ENCODE data around the gene RRAS2.

RRAS2 gene

DNA sequence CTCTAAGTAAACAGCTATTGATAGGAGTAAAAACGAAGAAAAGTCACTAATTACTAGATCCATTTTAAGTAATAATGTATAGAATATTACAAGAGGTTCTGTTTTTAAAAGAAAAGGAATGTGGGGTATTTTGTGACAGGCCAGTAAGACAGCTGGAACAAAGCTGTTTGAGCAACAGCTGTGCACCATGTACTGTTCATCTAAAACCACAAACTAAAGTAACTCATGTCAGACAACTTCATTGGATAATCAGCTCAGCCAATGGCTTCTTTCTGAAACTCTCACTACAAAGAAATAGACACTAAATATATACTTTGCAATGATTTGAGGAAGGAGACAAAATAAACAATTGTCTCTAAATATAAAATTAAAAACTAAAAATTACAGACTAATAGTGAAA is 16.1 kb downstream of the RRAS2 start:
- Histone ChIP-seq H3K27ac (ENCODE audit: poor library complexity, severe bottlenecking) (no peak overlapping the region), H3K9me3 (ENCODE audit: severe bottlenecking) (peaks cover 3% of the 10 kb centered on the region), H3K36me3 (ENCODE audit: low read depth) (peaks cover 15% of the 10 kb centered on the region; the same call in 1 of the 2 replicates), H3K4me1 (ENCODE audit: insufficient read depth, poor library complexity, severe bottlenecking) (peaks cover 9% of the 10 kb centered on the region), H3K27me3 (ENCODE audit: insufficient read depth, poor library complexity, severe bottlenecking) (no peaks in the 10 kb centered on the region), H3K4me3 (ENCODE audit: severe bottlenecking) (no peak overlapping the region)
- TF ChIP-seq, protein P1, sequence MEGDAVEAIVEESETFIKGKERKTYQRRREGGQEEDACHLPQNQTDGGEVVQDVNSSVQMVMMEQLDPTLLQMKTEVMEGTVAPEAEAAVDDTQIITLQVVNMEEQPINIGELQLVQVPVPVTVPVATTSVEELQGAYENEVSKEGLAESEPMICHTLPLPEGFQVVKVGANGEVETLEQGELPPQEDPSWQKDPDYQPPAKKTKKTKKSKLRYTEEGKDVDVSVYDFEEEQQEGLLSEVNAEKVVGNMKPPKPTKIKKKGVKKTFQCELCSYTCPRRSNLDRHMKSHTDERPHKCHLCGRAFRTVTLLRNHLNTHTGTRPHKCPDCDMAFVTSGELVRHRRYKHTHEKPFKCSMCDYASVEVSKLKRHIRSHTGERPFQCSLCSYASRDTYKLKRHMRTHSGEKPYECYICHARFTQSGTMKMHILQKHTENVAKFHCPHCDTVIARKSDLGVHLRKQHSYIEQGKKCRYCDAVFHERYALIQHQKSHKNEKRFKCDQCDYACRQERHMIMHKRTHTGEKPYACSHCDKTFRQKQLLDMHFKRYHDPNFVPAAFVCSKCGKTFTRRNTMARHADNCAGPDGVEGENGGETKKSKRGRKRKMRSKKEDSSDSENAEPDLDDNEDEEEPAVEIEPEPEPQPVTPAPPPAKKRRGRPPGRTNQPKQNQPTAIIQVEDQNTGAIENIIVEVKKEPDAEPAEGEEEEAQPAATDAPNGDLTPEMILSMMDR (IDR thresholded peaks at IDR 0.05; ENCODE audit: poor library complexity, severe bottlenecking), result no peak
- DNase-seq (ENCODE audit: low spot score), result no peak
- no peak; the same call in 2 of the 3 replicates for ATAC-seq (ENCODE audit: low read depth)

DNA sequence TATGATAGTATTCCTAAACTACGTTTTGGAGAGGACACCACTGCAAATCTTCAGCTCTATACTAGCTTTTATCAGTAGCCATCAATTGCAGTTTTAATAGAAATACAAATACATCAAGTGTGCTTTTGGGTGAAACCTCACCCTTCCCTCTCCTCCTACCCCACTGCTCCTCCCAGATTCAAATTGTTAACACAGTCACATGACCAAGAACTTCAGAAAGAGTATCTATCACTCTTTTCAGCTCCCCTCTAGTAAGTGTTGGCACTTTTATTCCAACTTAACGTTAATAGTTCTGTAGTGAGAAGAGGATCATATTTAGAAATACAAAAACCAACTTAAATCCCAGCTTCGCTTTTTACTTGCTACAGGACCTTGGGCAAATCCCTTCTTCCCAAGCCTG is 17.0 kb downstream of the RRAS2 start:
- H3K4me3 ChIP-seq (ENCODE audit: severe bottlenecking), result no peak overlapping the region
- TF ChIP-seq, protein P1 (IDR thresholded peaks at IDR 0.05; ENCODE audit: poor library complexity, severe bottlenecking), result no peak
- H3K9me3 ChIP-seq (ENCODE audit: severe bottlenecking), result peaks cover 3% of the 10 kb centered on the region
- DNase-seq (ENCODE audit: low spot score) (no peak), ATAC-seq (ENCODE audit: low read depth) (no peak)
- H3K4me1 ChIP-seq (ENCODE audit: insufficient read depth, poor library complexity, severe bottlenecking), result peaks cover 16% of the 10 kb centered on the region
- H3K36me3 ChIP-seq (ENCODE audit: low read depth), result peaks cover 10% of the 10 kb centered on the region; the same call in 1 of the 2 replicates
- H3K27ac ChIP-seq (ENCODE audit: poor library complexity, severe bottlenecking), result no peak overlapping the region
- no peaks in the 10 kb centered on the region for H3K27me3 ChIP-seq (ENCODE audit: insufficient read depth, poor library complexity, severe bottlenecking)

DNA sequence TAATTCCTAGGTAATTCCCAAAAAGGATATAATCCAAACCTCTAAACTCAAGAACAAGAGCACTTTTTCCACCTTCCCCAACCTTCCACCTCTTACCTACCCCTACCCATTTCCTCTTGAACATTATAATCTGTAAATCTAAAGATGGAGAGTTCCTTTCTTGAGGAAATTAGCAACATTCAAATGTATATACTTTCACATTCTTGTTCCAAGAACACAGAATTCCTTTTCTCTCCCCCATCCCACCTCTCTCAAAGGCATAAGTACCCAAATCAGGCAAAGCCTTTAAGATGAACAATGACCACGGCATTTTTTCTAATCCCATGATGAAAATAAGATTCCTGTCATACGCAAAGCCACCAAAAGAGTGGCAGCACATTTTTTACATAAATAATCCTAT is 18.3 kb downstream of the RRAS2 start:
- ATAC-seq (ENCODE audit: low read depth), result no peak
- Histone ChIP-seq H3K4me3 (ENCODE audit: severe bottlenecking) (no peak overlapping the region), H3K27ac (ENCODE audit: poor library complexity, severe bottlenecking) (no peak overlapping the region), H3K9me3 (ENCODE audit: severe bottlenecking) (peaks cover 7% of the 10 kb centered on the region), H3K36me3 (ENCODE audit: low read depth) (0 out of 2 replicates have a peak, but pooled peaks cover 6% of the 10 kb centered on the region), H3K27me3 (ENCODE audit: insufficient read depth, poor library complexity, severe bottlenecking) (no peaks in the 10 kb centered on the region), H3K4me1 (ENCODE audit: insufficient read depth, poor library complexity, severe bottlenecking) (peaks cover 27% of the 10 kb centered on the region)
- TF ChIP-seq, protein P1 (IDR thresholded peaks at IDR 0.05; ENCODE audit: poor library complexity, severe bottlenecking), result no peak
- no peak for DNase-seq (ENCODE audit: low spot score)

DNA sequence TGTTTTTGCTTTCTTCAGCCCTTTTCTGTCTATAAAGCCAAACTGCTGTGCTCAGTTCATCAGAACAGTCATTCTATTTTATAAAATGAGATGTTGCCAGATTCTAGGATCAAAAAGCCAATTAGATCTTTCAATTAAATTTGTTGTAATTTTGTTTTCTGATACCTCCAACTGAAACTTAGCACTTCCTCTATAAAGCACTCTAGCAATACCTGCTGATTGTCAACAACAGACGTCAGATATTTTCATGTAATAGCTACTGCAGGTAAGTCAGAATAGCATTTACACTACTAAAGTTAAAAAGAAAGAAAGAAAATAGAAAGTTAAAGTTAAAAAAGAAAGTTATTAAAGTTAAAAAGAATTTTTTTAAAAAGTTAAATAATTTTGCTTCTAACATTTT is 19.6 kb downstream of the RRAS2 start:
- H3K27me3 ChIP-seq (ENCODE audit: insufficient read depth, poor library complexity, severe bottlenecking), result no peaks in the 10 kb centered on the region
- ATAC-seq (ENCODE audit: low read depth), result no peak
- H3K9me3 ChIP-seq (ENCODE audit: severe bottlenecking), result peaks cover 13% of the 10 kb centered on the region
- TF ChIP-seq, protein P1 (IDR thresholded peaks at IDR 0.05; ENCODE audit: poor library complexity, severe bottlenecking), result no peak
- no peak for DNase-seq (ENCODE audit: low spot score)
- H3K36me3 ChIP-seq (ENCODE audit: low read depth), result 0 out of 2 replicates have a peak, but pooled peaks cover 6% of the 10 kb centered on the region
- no peak overlapping the region for H3K4me3 ChIP-seq (ENCODE audit: severe bottlenecking)
- H3K27ac ChIP-seq (ENCODE audit: poor library complexity, severe bottlenecking), result peak overlapping the region; percentile 88
- peaks cover 30% of the 10 kb centered on the region for H3K4me1 ChIP-seq (ENCODE audit: insufficient read depth, poor library complexity, severe bottlenecking)
